ACHN (cell line): Measurements from ENCODE around the gene MTHFD2L.
A peak's percentile ranks its signal among the peaks of the same experiment; 100 is the strongest.

ENCODE experiments used
- DNase-seq: peaks from one replicate; pipeline ENCODE4 v3.0.0-alpha.2; 2015
- in situ Hi-C: cut with HindIII; loops from 2 replicates; pipeline ENCODE4 v1.10.0; 2017; ENCODE audit warnings: low sequenced_read_pairs, low pct_ligation_motif_present, low pct_unique_long_range_greater_than_20kb

Gene MTHFD2L

DNA sequence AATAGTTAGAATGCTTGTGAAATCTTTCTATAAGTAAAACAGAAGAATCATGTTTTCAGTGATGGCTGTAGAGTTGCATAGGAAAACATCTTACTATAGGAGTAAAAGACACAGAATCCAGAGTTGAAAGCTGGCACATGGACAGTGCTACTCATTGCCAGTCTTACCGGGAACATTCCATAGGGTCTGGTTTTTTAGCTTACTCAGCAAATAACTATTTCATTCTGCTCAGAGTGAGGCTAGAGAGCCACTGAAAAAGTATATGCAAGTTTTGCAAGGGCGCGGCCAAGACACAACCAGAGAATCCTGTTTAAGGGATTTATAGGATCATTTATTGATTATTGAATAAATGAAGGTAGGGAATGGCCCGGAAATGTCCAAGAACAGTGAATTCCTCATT, 60.3 kb downstream of the MTHFD2L start:
- no peak for DNase-seq
- in situ Hi-C loops, result no loop called here

- in situ Hi-C loops, result no loop called here
- DNase-seq, result no peak
These were observed 61.3 kb downstream of the MTHFD2L start for GRCh38 chr4:74219240-74219639.

- no peak for DNase-seq
- in situ Hi-C loops, result no loop called here
These were observed 65.2 kb downstream of the MTHFD2L start for GRCh38 chr4:74223098-74223497.

- in situ Hi-C loops, result no loop called here
- no peak for DNase-seq
These were observed 65.9 kb downstream of the MTHFD2L start for GRCh38 chr4:74223801-74224200.

- in situ Hi-C loops, result no loop called here
- DNase-seq, result peak; percentile 78
These were observed 71.0 kb downstream of the MTHFD2L start for GRCh38 chr4:74228691-74229640.

- in situ Hi-C loops, result no loop called here
- DNase-seq, result peak; percentile 80
These were observed 73.1 kb downstream of the MTHFD2L start for GRCh38 chr4:74230902-74231499.

DNA sequence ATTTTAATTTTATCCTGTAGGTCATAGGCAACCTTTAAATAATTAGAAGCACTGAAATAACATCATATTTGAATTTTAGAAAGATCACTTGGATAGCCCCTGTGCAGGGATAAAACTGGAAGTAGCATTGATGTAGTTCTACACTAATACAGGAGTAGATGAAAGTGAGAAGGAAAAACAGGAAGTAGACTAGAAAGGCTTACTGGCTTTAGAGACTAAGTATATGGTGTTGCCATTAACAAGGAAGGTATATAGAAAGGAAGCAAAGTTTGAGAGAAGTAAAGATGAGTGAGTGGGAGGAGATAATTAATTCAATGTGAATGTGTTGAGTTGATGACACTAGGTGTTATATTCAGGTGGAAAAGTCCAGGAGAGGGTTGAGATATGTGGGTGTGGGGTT, 77.2 kb downstream of the MTHFD2L start:
- in situ Hi-C loops, result no loop called here
- DNase-seq, result no peak

DNA sequence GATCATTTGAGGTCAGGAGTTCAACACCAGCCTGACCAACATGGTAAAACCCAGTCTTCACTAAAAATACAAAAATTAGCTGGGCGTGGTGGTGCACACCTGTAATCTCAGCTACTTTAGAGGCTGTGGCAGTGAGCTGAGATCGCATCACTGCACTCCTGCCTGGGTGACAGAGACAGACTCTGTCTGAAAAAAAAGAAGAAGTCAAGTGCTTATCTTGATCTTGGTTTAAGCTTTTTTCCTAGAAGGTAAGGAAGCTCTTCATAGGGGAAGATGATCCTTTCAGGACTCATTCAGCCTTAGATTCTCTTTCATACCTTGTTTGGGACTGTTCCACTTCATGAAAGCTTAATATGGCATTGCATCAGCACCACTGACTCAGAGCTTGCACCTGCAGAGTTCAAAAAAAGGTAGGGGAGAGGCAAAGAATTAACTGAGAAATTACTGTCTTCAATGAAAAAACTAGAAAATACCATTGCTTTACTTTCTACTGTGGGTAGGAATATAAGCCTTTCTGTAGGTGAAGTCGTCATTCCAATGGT, 79.6 kb downstream of the MTHFD2L start:
- in situ Hi-C loops, result no loop called here

GRCh38 chr4:74244049-74244448, 86.1 kb downstream of the MTHFD2L start:
- in situ Hi-C loops, result no loop called here
- no peak for DNase-seq

More for the DNA sequence above, 79.6 kb downstream of the MTHFD2L start:
- no peak for DNase-seq

- in situ Hi-C loops, result no loop called here
- DNase-seq, result no peak
These were observed 95.0 kb downstream of the MTHFD2L start for GRCh38 chr4:74252933-74253332.

GRCh38 chr4:74254386-74254785, 96.5 kb downstream of the MTHFD2L start:
- in situ Hi-C loops, result no loop called here
- DNase-seq, result no peak

- no peak for DNase-seq
- in situ Hi-C loops, result no loop called here
These were observed 97.2 kb downstream of the MTHFD2L start for GRCh38 chr4:74255096-74255495.

- in situ Hi-C loops, result no loop called here
- no peak for DNase-seq
These were observed 101.0 kb downstream of the MTHFD2L start for GRCh38 chr4:74258963-74259362.

DNA sequence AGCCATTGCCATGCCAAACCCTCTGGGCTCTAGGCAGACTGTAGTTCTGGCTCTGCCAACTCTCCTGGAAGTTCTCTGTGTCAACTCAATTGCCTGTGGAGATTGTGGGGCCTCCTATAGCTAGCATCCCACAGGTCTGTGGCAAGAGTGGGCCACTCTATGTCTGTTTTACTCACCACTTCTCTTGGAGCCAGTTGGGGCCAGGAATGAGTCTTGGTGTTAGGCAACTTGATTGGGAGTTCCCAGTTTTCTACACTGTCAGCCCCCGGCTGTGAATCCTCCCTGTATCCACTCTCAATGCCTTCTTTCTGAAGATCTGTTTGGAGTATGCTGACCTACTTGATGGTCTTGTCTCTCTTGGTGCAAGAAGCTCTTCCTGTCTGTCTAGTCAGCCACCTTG, 102.1 kb downstream of the MTHFD2L start:
- no peak for DNase-seq
- in situ Hi-C loops, result no loop called here

DNA sequence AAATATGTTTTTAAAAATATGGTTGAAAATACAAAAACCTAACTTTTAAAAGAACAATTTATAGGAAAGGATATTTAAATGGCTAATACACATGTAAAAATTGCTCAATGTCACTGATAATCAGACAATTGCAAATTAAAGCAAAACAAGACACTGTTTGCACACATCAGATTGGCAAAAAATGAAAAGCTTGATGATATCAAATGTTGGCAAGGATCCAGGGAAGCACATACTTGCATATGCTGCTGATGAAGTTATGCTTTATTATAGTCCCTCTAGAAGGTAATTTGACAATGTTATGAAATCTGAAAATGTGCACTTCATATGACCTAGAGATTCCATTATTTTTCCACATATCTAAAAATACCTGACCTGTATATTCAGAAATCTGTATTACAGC, 104.6 kb downstream of the MTHFD2L start:
- DNase-seq, result no peak
- in situ Hi-C loops, result no loop called here

- in situ Hi-C loops, result no loop called here
- DNase-seq, result no peak
These were observed 105.6 kb downstream of the MTHFD2L start for GRCh38 chr4:74263551-74263950.

- no peak for DNase-seq
- in situ Hi-C loops, result no loop called here
These were observed 108.2 kb downstream of the MTHFD2L start for GRCh38 chr4:74266081-74266480.

DNA sequence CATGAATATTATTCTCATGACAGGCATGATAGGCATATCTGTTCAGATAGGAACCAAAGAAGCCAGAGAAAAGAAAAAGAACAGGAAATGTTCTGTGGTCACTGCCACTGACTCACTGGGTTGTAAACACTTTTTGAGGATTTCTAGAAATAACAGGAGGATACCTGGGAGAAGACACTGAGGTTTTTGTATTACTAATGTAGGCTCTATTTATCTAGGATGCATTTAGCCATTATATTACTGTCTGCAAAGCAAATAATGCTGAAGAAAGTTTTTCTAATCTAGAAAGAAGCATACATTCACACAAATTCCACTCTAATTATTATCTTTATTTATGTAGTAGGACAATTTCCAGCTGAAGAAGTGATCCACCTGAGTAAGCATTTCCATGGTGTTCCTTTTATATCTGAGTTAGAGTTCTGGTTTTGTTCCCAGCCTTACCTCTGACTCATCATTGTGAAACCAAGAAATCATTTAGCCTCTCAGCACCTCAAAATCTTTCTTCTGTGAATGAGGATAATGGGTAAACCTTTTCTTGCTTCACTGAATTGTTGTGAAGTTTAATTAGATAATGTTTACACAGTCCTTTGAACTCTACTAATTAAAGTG, 110.2 kb downstream of the MTHFD2L start:
- in situ Hi-C loops, result no loop called here
- DNase-seq, result peak; percentile 66

DNA sequence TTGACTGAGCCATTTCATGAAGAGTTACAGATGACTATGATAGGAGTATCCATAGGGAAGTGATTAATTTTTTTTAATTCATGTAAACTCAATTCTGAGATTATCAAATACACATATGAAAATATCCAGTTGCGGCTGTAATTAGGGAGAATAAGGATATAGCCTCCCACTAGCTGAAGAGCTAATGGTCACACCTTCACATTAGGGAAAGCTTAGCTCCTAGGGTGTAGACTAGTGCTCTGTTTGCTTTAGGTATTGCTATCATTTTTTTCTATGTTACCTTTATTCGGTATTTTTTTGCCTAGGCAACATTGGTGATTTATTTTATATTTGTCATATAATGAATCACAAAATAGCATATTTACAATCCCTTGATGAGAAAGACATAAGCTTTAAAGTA, 110.7 kb downstream of the MTHFD2L start:
- in situ Hi-C loops, result no loop called here
- no peak for DNase-seq
